DMS53 treated with DMSO at 0.1 percent for 48 hours (cell line): ENCODE data around the gene SPIN4.
"Not testable (repeated sequence)": the region's sequence is repeated elsewhere in the genome, so short reads cannot be mapped to it uniquely, and the experiment has no call there.

ENCODE experiments used
- DNase-seq: peaks from one replicate; lab custom pipeline; 2025; ENCODE audit not compliant: unreplicated experiment; lab: John Stamatoyannopoulos, UW

SPIN4 gene

GRCh38 chrX:63350941-63351616 is at the start of gene SPIN4:
SPIN4 (minus strand) TSS chrX:63351332; CDS start chrX:63350819, 513 bp downstream.
- DNase-seq = peak; percentile 90

GRCh38 chrX:63400340-63400739 is 49.2 kb upstream of the SPIN4 start:
- no peak for DNase-seq

DNA sequence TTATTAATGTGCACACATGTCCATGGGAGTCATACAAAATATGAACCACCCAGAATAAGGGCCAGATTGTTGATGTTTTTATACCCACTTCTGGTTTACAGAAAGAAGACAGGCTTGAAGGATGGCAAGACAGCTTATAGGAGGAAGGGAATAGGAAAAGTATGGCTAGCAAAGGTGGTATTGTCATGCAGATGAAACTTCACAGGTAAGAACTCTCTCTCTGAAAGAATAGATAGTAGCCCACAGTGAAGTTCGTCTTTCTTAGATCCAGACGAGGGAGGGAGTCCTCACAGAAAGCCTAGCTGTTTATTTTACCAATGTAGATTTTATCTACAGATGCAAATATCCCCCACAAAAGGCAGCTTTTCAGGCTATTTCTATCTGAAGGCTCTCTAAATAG is 43.7 kb upstream of the SPIN4 start:
- no peak for DNase-seq

DNA sequence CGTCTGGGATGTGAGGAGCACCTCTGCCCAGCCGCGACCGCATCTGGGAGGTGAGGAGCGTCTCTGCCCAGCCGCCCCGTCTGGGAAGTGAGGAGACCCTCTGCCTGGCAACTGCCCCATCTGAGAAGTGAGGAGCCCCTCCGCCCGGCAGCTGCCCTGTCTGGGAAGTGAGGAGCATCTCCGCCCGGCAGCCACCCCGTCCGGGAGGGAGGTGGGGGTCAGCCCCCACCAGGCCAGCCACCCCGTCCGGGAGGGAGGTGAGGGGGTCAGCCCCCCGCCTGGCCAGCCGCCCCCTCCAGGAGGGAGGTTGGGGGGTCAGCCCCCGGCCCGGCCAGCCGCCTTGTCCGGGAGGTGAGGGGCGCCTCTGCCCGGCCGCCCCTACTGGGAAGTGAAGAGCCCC is 42.0 kb upstream of the SPIN4 start:
- not testable (repeated sequence) for DNase-seq

GRCh38 chrX:63387411-63387810 is 36.3 kb upstream of the SPIN4 start:
- DNase-seq = no peak

- DNase-seq = not testable (repeated sequence)
Observed at GRCh38 chrX:63384263-63384662, 33.1 kb upstream of the SPIN4 start.

GRCh38 chrX:63373012-63373411 is 21.9 kb upstream of the SPIN4 start:
- DNase-seq = not testable (repeated sequence)

DNA sequence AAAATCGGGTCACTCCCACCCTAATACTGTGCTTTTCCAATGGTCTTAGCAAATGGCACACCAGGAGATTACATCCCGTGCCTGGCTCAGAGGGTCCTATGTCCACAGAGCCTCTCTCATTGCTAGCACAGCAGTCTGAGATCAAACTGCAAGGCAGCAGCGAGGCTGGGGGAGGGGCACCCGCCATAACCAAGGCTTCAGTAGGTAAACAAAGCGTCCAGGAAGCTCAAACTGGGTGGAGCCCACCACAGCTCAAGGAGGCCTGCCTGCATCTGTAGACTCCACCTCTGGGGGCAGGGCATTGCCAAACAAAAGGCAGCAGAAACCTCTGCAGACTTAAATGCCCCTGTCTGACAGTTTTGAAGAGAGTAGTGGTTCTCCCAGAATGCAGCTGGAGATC is 16.6 kb upstream of the SPIN4 start:
- DNase-seq = not testable (repeated sequence)

GRCh38 chrX:63363788-63364187 is 12.7 kb upstream of the SPIN4 start:
- DNase-seq = no peak

- DNase-seq = no peak
Observed at GRCh38 chrX:63361494-63361893, 10.4 kb upstream of the SPIN4 start.

DNA sequence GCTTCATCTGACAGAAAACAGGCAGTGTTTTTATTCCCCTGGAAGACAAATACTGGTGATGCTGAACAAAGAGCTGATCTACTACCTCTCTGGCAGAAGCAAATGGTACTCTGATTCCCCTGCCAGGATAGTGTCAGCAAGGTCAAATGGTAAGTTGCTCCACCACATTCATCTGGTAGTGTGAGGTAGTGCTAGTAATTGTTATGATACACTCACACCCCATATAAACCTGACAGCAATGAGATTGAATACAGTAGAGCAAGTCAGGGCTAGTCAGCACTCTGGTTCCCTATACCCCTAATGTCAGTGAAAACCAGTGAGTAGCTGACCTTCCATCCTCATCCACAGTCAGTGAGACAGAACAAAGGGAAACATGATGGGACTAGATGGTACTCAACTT is 3.4 kb upstream of the SPIN4 start:
- DNase-seq = no peak

GRCh38 chrX:63350465-63350877 is 661 bp downstream of the SPIN4 start:
- DNase-seq = peak; percentile 52

DNA sequence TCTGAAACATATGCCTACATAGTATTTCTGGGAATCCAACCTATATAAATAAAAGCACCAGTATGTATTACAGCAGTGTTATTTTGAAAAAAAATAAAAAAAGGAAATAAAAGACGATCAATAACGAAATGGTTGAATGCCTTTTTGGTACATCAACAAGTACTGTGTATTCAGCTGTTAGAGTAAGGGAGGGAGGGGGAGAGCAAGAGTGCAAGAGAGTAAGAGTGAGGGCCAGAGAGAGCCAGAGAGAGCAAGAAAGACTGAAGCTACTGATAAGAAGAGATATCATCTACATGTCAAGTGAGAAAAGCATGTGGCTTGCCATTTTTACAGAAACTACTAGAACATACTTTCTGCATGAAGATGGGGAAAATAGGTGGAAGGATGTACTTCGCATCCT is 1.8 kb downstream of the SPIN4 start:
- peak; percentile 27 for DNase-seq

DNA sequence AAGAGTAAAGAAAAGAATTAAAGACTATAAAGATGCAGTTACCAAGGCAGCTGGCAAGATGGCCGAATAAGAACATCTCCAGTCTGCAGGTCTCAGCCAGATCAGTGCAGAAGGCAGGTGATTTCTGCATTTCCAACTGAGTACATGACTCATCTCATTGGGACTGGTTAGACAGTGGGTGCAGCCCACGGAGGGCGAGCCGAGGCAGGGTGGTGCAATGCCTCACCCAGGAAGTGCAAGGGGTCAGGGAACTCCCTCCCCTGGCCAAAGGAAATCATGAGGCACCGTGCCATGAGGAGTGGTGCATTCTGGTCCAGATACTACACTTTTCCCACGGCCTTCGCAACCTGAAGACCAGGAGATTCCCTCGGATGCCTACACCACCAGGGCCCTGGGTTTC is 20.5 kb downstream of the SPIN4 start:
- DNase-seq = no peak

DNA sequence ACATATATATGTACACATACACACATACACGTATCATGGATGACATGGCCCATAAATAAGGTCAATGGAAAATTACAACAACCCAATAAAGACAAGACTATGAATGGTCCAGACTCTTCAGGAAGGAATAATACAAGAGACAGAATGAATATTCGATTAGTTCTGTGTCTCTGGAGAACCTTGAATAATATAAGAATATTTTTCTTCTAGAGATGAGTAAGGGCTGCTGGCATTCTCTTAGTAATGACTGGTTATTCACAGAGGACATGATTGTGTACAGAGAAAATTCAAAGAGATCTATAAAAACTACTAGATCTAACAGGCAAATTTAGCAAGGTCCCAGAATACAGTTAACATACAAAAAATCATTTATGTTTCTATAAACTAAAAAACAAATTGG is 23.3 kb downstream of the SPIN4 start:
- no peak for DNase-seq

DNA sequence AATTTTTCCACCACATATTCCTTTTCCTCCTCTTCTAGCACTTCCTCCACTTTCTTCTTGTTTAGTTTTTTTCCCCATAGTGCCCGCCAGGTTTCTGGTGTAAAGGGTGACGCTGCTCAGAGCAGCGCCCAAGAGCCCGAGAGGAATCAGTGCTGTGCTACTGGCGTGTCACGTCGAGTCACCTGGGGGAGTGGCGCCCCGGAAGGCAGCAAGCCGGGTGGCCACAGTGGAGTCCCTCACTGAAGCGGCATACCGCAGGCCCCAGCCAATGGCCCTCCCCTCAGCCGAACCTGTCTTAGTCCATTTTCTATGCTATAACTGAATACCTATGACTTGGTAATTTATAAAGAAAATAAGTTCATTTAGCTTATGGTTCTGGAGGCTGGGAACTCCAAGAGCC is 51.5 kb downstream of the SPIN4 start:
- no peak for DNase-seq
